ENCODE data around the gene TAF6.

TAF6 gene

GRCh38 chr7:100159099-100159623 lies 40.0 kb upstream of the TAF6 start:
- Histone ChIP-seq H3K4me2 (ENCODE audit: low read length, poor library complexity, severe bottlenecking) (peak overlapping the region; percentile 80), H2AFZ (ENCODE audit: low read depth, low read length) (no peak overlapping the region), H2BK15ac (ENCODE audit: low read depth, poor library complexity, severe bottlenecking) (no peak overlapping the region), H3K14ac (ENCODE audit: low read length in 2 of 2) (no peak overlapping the region), H3K9me3 (ENCODE audit: control insufficient read depth, low read length) (no peaks in the 10 kb centered on the region), H2BK120ac (ENCODE audit: low read depth, low read length) (peak overlapping the region; percentile 71), H2BK5ac (ENCODE audit: low read depth, low read length, poor library complexity, severe bottlenecking) (no peak overlapping the region), H2AK5ac (ENCODE audit: low read length, severe bottlenecking) (no peak overlapping the region), H2BK12ac (ENCODE audit: low read length in 2 of 2) (no peak overlapping the region), H3K4me3 (ENCODE audit: insufficient read depth in 1 of 2, low read depth in 1 of 2, low read length in 2 of 2) (peak overlapping the region in 1 of 2 experiments; percentile 81), H3K4ac (ENCODE audit: low read depth in 1 of 2, low read length in 2 of 2) (peak overlapping the region in 1 of 2 experiments; percentile 32), H3K4me1 (ENCODE audit: control insufficient read depth, insufficient read depth, low read depth, low read length) (peaks cover 34% of the 10 kb centered on the region), H3K9ac (ENCODE audit: low read length) (peak overlapping the region; percentile 87), H3K27me3 (ENCODE audit: control insufficient read depth in 1 of 2, insufficient read depth in 1 of 2, low read length in 2 of 2) (peaks cover 0 to 5% of the 10 kb centered on the region in 2 experiments), H3K23ac (ENCODE audit: low read length in 2 of 2) (no peak overlapping the region), H4K91ac (ENCODE audit: low read length) (no peak overlapping the region), H3K36me3 (ENCODE audit: control insufficient read depth in 1 of 2, insufficient read depth in 2 of 2, low read depth in 1 of 2, low read length in 2 of 2) (peaks cover 26 to 27% of the 10 kb centered on the region in 2 experiments), H4K8ac (ENCODE audit: low read length) (peak overlapping the region; percentile 96), H3K27ac (ENCODE audit: low read length, poor library complexity, severe bottlenecking) (peak overlapping the region; percentile 28), H3K79me1 (replicated peaks; ENCODE audit: low read length, poor library complexity, severe bottlenecking) (peaks cover 18% of the 10 kb centered on the region), H3K18ac (ENCODE audit: low read depth in 1 of 2, low read length in 2 of 2) (peak overlapping the region in 1 of 2 experiments; percentile 95)
- DNase-seq = no peak
- WGBS = 89% methylated on average over 5 of the region's 7 CpGs

GRCh38 chr7:100158229-100159098 lies 39.3 kb upstream of the TAF6 start, which contains the start of gene TRAPPC14:
TSS of gene TRAPPC14 (minus strand) at chr7:100158723. CDS start at chr7:100158499, 224 bp downstream.
- Histone ChIP-seq H4K91ac (ENCODE audit: low read length) (peak within 1 kb of the TSS; percentile 57), H3K18ac (ENCODE audit: low read depth in 1 of 2, low read length in 2 of 2) (peak within 1 kb of the TSS; percentile 87 to 95), H2BK15ac (ENCODE audit: low read depth, poor library complexity, severe bottlenecking) (peak within 1 kb of the TSS; percentile 61), H3K79me1 (replicated peaks; ENCODE audit: low read length, poor library complexity, severe bottlenecking) (peaks cover 18% of the 10 kb centered on the region), H2BK12ac (ENCODE audit: low read length in 2 of 2) (peak within 1 kb of the TSS in 1 of 2 experiments; percentile 25), H2BK120ac (ENCODE audit: low read depth, low read length) (peak within 1 kb of the TSS; percentile 71), H3K23ac (ENCODE audit: low read length in 2 of 2) (peak within 1 kb of the TSS in 1 of 2 experiments; percentile 85), H2BK5ac (ENCODE audit: low read depth, low read length, poor library complexity, severe bottlenecking) (peak within 1 kb of the TSS; percentile 71), H3K27ac (ENCODE audit: low read length, poor library complexity, severe bottlenecking) (peak within 1 kb of the TSS; percentile 28), H3K4ac (ENCODE audit: low read depth in 1 of 2, low read length in 2 of 2) (peak within 1 kb of the TSS; percentile 49 to 76), H3K27me3 (ENCODE audit: control insufficient read depth in 1 of 2, insufficient read depth in 1 of 2, low read length in 2 of 2) (peaks cover 0 to 5% of the 10 kb centered on the region in 2 experiments), H3K9me3 (ENCODE audit: control insufficient read depth, low read length) (no peaks in the 10 kb centered on the region), H3K4me3 (ENCODE audit: insufficient read depth in 1 of 2, low read depth in 1 of 2, low read length in 2 of 2) (peak within 1 kb of the TSS; percentile 81 to 87), H3K9ac (ENCODE audit: low read length) (peak within 1 kb of the TSS; percentile 87), H3K4me1 (ENCODE audit: control insufficient read depth, insufficient read depth, low read depth, low read length) (peaks cover 32% of the 10 kb centered on the region), H4K8ac (ENCODE audit: low read length) (peak within 1 kb of the TSS; percentile 96), H3K4me2 (ENCODE audit: low read length, poor library complexity, severe bottlenecking) (peak within 1 kb of the TSS; percentile 80), H2AFZ (ENCODE audit: low read depth, low read length) (peak within 1 kb of the TSS; percentile 90), H2AK5ac (ENCODE audit: low read length, severe bottlenecking) (peak within 1 kb of the TSS; percentile 10), H3K14ac (ENCODE audit: low read length in 2 of 2) (peak within 1 kb of the TSS; percentile 45 to 51), H3K36me3 (ENCODE audit: control insufficient read depth in 1 of 2, insufficient read depth in 2 of 2, low read depth in 1 of 2, low read length in 2 of 2) (peaks cover 33 to 34% of the 10 kb centered on the region in 2 experiments)
- 3% methylated on average over 80 of the region's 87 CpGs for WGBS
- DNase-seq = peak; percentile 84

GRCh38 chr7:100157334-100158228 lies 38.4 kb upstream of the TAF6 start:
- H3K23ac ChIP-seq (ENCODE audit: low read length in 2 of 2) = no peak overlapping the region
- H3K4me2 ChIP-seq (ENCODE audit: low read length, poor library complexity, severe bottlenecking) = peak overlapping the region; percentile 48
- peak overlapping the region in 1 of 2 experiments; percentile 12 for H2BK12ac ChIP-seq (ENCODE audit: low read length in 2 of 2)
- WGBS = 30% methylated on average over 18 of the region's 32 CpGs
- peak overlapping the region; percentile 10 for H2AK5ac ChIP-seq (ENCODE audit: low read length, severe bottlenecking)
- H3K79me1 ChIP-seq (replicated peaks; ENCODE audit: low read length, poor library complexity, severe bottlenecking) = peaks cover 18% of the 10 kb centered on the region
- H3K36me3 ChIP-seq (ENCODE audit: control insufficient read depth in 1 of 2, insufficient read depth in 2 of 2, low read depth in 1 of 2, low read length in 2 of 2) = peaks cover 38 to 40% of the 10 kb centered on the region in 2 experiments
- H3K4ac ChIP-seq (ENCODE audit: low read depth in 1 of 2, low read length in 2 of 2) = peak overlapping the region; percentile 49 to 76
- peak overlapping the region; percentile 58 for H2BK120ac ChIP-seq (ENCODE audit: low read depth, low read length)
- H3K4me3 ChIP-seq (ENCODE audit: insufficient read depth in 1 of 2, low read depth in 1 of 2, low read length in 2 of 2) = peak overlapping the region; percentile 81 to 87
- peak overlapping the region; percentile 87 for H3K9ac ChIP-seq (ENCODE audit: low read length)
- no peak overlapping the region for H2BK5ac ChIP-seq (ENCODE audit: low read depth, low read length, poor library complexity, severe bottlenecking)
- H3K18ac ChIP-seq (ENCODE audit: low read depth in 1 of 2, low read length in 2 of 2) = peak overlapping the region; percentile 64 to 87
- peak; percentile 82 for DNase-seq
- H4K8ac ChIP-seq (ENCODE audit: low read length) = no peak overlapping the region
- peaks cover 31% of the 10 kb centered on the region for H3K4me1 ChIP-seq (ENCODE audit: control insufficient read depth, insufficient read depth, low read depth, low read length)
- no peak overlapping the region for H4K91ac ChIP-seq (ENCODE audit: low read length)
- no peak overlapping the region for H2BK15ac ChIP-seq (ENCODE audit: low read depth, poor library complexity, severe bottlenecking)
- H2AFZ ChIP-seq (ENCODE audit: low read depth, low read length) = no peak overlapping the region
- no peaks in the 10 kb centered on the region for H3K27me3 ChIP-seq (ENCODE audit: control insufficient read depth in 1 of 2, insufficient read depth in 1 of 2, low read length in 2 of 2)
- H3K14ac ChIP-seq (ENCODE audit: low read length in 2 of 2) = peak overlapping the region in 1 of 2 experiments; percentile 45
- no peak overlapping the region for H3K27ac ChIP-seq (ENCODE audit: low read length, poor library complexity, severe bottlenecking)
- no peaks in the 10 kb centered on the region for H3K9me3 ChIP-seq (ENCODE audit: control insufficient read depth, low read length)
